ENCODE measurements around the gene NANOS3. TPM values are rescaled to one million over a fixed set of nuclear protein-coding genes. Genes with fewer than 3 reads are reported as not detected.

The NANOS3 gene
- total RNA-seq, 1 donor from 2014 or later = 6.7 TPM

DNA sequence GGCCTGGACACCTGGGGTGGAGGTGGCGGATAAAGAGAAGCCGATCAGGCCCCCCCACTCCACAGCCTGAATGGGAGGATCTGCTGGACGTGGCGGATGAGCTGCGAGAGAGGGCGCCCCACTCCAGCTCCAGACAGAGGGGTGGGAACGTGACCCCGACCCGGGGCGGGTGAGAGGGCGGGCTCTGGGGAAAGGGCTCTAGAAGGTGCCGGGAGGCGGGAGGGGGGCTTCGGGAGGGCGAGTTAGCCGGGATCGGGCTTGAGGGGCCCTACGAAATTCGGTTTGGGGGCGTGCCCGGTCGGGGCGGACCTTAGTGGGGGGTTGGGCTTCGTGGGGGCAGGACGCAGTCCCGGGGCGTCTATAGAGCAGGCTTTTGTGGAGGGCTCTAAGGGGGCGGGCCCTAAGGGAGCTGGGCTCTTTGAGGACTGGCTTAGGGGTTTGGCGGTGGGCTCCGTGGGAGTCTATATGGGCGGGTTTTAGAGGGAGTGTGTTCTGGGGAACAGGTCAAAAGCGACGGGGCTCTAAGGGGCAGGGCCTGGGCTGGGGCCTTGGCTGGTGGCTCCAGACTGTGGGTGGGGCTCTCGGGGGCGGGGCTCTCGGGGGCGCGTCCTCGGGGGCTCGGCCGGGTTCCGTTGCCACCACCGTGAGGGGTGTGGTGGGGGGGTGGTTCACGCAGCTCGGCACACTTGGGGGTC lies 4.1 kb upstream of the NANOS3 start:
- TF ChIP-seq CTCF (IDR thresholded peaks at IDR 0.05) = peak; percentile 28
- no peaks in the 10 kb centered on the region for H3K36me3 Mint-ChIP-seq (ENCODE audit: low read depth)
- no peaks in the 10 kb centered on the region for H3K27me3 Mint-ChIP-seq (ENCODE audit: low read depth)
- no peak overlapping the region for H3K4me3 Mint-ChIP-seq (ENCODE audit: unreplicated experiment)
- H3K9me3 Mint-ChIP-seq (ENCODE audit: low read depth) = no peaks in the 10 kb centered on the region
- no peak for DNase-seq (ENCODE audit: low spot score)
- H3K4me1 Mint-ChIP-seq (ENCODE audit: low read depth) = peaks cover 3% of the 10 kb centered on the region
- H3K27ac Mint-ChIP-seq (ENCODE audit: unreplicated experiment) = peak overlapping the region; percentile 54

DNA sequence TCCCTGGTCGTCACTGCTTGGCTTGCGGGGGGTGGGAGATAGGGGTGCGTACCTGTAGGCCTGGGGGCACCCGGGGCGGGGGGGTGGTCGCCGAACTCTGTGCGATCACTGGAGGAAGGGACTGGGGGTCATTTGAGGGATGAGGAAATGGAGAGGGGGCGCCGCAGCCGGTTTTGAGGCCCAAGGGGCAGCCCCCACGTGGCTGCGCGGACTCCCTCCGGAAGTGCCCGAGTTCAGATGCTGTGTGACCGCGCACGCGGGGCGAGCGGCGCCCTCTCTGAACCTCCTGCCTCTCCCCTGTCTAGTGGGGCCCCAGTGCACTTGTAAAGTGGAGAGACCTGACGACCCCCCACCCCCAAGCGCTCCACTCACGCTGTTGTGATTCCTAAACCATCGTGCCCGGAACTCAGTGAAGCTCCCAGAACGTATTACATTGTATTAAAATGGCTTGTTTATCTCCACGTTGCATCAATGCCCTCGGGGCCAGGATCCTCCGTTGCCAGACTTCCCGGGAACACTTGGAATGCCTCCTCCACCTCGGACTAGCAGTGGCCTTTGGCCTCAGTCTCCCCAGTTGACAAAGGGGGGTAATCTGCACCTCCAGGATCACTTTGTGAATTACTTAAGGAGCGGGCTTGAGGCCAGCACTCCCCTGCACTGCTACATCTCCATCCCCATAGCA lies 3.0 kb upstream of the NANOS3 start:
- DNase-seq (ENCODE audit: low spot score) = no peak
- Mint-ChIP-seq H3K4me1 (ENCODE audit: low read depth) (peaks cover 3% of the 10 kb centered on the region), H3K9me3 (ENCODE audit: low read depth) (no peaks in the 10 kb centered on the region), H3K36me3 (ENCODE audit: low read depth) (no peaks in the 10 kb centered on the region), H3K4me3 (ENCODE audit: unreplicated experiment) (no peak overlapping the region), H3K27ac (ENCODE audit: unreplicated experiment) (no peak overlapping the region), H3K27me3 (ENCODE audit: low read depth) (no peaks in the 10 kb centered on the region)
- TF ChIP-seq CTCF (IDR thresholded peaks at IDR 0.05) = no peak

DNA sequence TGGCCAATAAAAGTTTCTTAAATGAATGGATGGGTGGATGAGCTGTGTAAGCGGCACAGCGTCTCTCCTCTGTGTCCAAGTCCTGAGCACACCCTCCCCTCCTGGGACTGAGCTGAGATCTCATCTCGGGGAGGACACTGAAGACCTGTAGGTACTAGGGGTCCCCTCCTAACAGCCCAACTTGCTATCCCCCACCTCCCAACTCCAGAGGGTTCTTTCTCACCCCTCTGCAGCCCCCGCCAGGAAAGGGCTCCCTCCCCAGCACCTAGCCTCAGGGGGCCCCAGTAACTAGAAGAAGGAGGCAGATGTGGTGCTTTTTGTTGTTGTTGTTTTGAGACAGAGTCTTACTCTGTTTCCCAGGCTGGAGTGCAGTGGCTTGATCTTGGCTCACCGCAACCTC lies 1.1 kb upstream of the NANOS3 start:
- Mint-ChIP-seq H3K27me3 (ENCODE audit: low read depth) (no peaks in the 10 kb centered on the region), H3K4me3 (ENCODE audit: unreplicated experiment) (no peak overlapping the region), H3K9me3 (ENCODE audit: low read depth) (no peaks in the 10 kb centered on the region), H3K36me3 (ENCODE audit: low read depth) (no peaks in the 10 kb centered on the region), H3K27ac (ENCODE audit: unreplicated experiment) (no peak overlapping the region), H3K4me1 (ENCODE audit: low read depth) (peaks cover 14% of the 10 kb centered on the region)
- DNase-seq (ENCODE audit: low spot score) = no peak
- TF ChIP-seq CTCF (IDR thresholded peaks at IDR 0.05) = no peak

- H3K27me3 Mint-ChIP-seq (ENCODE audit: low read depth) = no peaks in the 10 kb centered on the region
- H3K9me3 Mint-ChIP-seq (ENCODE audit: low read depth) = no peaks in the 10 kb centered on the region
These were observed 369 bp downstream of the NANOS3 start for GRCh38 chr19:13877303-13877702.

More at GRCh38 chr19:13877303-13877702, 369 bp downstream of the NANOS3 start:
- Mint-ChIP-seq H3K4me1 (ENCODE audit: low read depth) (peaks cover 27% of the 10 kb centered on the region), H3K4me3 (ENCODE audit: unreplicated experiment) (no peak overlapping the region), H3K36me3 (ENCODE audit: low read depth) (no peaks in the 10 kb centered on the region), H3K27ac (ENCODE audit: unreplicated experiment) (no peak overlapping the region)
- TF ChIP-seq CTCF (IDR thresholded peaks at IDR 0.05) = no peak
- no peak for DNase-seq (ENCODE audit: low spot score)
